GM21723 (cell line): ENCODE measurements around the gene DHRSX.
"Not testable (repeated sequence)": the region's sequence is repeated elsewhere in the genome, so short reads cannot be mapped to it uniquely, and the experiment has no call there.

Experiments used
- ATAC-seq: cut with Tn5 transposase; IDR thresholded peaks from one replicate; pipeline ENCODE4 v1.9.1; 2021; ENCODE audit warnings: mild to moderate bottlenecking, moderate library complexity; ENCODE audit not compliant: unreplicated experiment

DHRSX gene

GRCh38 chrX:2521092-2521926, 20.5 kb upstream of the DHRSX start:
- ATAC-seq = peak; percentile 79

GRCh38 chrX:2520539-2520938, 19.8 kb upstream of the DHRSX start:
- ATAC-seq = no peak

GRCh38 chrX:2519638-2520037, 18.9 kb upstream of the DHRSX start:
- not testable (repeated sequence) for ATAC-seq

GRCh38 chrX:2517055-2517454, 16.3 kb upstream of the DHRSX start:
- peak; percentile 11 for ATAC-seq

GRCh38 chrX:2516623-2517022, 15.8 kb upstream of the DHRSX start:
- peak; percentile 64 for ATAC-seq

- ATAC-seq = no peak
Observed at GRCh38 chrX:2514131-2514530, 13.4 kb upstream of the DHRSX start.

- no peak for ATAC-seq
Observed at GRCh38 chrX:2513121-2513664, 12.4 kb upstream of the DHRSX start.

GRCh38 chrX:2512501-2512900, 11.7 kb upstream of the DHRSX start:
- no peak for ATAC-seq

- no peak for ATAC-seq
Observed at GRCh38 chrX:2511326-2511725, 10.6 kb upstream of the DHRSX start.

GRCh38 chrX:2508648-2509335, 8.0 kb upstream of the DHRSX start:
- no peak for ATAC-seq

GRCh38 chrX:2507904-2508627, 7.3 kb upstream of the DHRSX start:
- no peak for ATAC-seq

GRCh38 chrX:2507196-2507595, 6.4 kb upstream of the DHRSX start:
- no peak for ATAC-seq

GRCh38 chrX:2505341-2505740, 4.6 kb upstream of the DHRSX start:
- not testable (repeated sequence) for ATAC-seq

- no peak for ATAC-seq
Observed at GRCh38 chrX:2504706-2505332, 4.0 kb upstream of the DHRSX start.

- no peak for ATAC-seq
Observed at GRCh38 chrX:2503591-2504500, 3.1 kb upstream of the DHRSX start.

- ATAC-seq = no peak
Observed at GRCh38 chrX:2502668-2503519, 2.1 kb upstream of the DHRSX start.

GRCh38 chrX:2502120-2502667, 1.4 kb upstream of the DHRSX start:
- no peak for ATAC-seq

- ATAC-seq = no peak
Observed at GRCh38 chrX:2501559-2502102, 855 bp upstream of the DHRSX start.
